GM21786 (cell line): ENCODE data around the gene NUAK2.

Source experiments
- ATAC-seq: cut with Tn5 transposase; IDR thresholded peaks from one replicate; pipeline ENCODE4 v1.9.1; 2021; ENCODE audit not compliant: unreplicated experiment

NUAK2 gene

DNA sequence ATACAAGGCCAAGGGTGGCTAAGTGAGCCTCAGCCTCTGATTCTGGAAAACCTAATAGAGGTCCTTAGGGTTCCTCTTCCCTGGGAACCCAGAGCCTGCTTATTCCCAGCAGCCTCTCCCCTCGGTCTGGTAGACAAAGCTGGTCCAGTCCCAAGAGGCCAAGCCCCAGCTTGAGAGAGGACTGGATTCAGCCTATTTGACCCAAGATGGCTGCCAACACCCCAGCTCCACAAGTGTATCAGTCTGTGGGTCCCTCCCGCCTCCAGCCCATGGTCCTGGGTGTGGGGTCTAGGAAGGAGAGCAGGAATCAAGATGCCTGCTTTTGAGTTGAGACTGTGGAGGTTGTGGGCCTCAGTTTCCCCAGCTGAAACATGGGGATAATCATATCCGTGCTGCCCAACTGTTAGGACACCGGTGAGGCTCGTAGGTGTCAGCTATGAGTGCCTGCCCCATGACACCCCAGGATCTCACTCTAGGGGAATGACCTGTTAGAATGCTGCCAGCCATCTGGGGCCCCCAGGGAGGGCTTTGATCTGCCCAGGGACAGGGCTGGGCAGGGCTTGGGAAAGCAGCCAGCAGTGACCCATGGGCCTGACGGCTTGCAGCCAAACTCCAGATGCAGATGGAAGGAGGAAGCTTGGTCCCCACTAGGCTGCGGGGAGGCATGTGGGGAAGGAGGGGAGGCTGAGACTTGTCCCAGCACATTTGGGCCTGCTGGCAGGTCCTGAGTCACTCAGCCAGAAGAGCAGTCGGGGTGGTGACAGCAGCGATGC lies 45.4 kb downstream of the NUAK2 start:
- no peak for ATAC-seq

DNA sequence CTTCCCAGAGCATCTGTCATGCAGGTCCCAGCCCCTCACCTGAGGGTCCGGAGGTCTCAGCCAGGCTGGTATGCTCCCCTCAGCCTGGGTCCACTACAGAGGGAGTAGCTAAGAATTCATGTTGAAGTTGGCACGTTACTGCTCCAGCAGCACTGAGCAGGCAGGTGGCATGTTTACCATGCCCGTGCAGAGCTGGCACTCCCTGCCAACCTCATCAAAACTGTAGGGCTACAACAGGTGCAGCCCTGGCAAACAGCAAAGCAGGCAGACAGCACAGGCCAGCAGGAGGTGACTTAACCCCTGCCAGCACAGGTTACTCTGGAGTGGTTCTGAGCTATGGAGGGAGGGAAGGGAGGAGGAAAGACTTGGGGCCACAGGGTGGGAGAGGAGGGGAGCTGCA lies 46.4 kb downstream of the NUAK2 start:
- no peak for ATAC-seq

DNA sequence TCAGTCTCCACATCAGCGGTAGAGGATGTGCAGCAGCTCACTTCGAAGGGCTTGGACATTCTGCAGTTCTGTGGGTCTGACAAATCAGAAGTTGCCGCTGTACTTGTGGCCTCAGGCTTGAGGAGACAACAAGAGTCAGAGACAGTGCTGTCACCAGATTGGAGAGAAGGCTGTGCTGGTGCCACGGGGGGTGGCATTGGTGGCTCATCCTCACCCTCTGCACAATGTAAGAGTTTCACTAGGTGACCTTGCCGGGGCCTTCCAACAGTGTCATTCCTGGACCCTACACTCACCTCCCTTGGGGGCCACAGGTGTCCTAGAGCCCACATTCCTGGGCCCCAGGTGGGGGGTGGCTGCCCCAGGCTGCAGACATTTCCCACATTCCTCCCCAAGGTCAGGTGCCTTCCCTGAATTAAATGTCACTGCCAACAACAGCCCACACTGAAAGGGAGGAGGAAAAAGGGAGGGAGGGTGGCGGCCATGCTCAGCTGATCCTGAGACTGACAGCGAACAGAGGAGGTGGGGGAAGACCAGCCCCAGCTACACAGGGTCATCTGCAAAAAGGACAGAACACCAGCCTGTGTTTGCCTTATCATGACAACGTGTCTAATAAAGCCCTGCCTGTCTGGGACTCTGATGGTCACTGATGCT lies 47.4 kb downstream of the NUAK2 start:
- no peak for ATAC-seq

DNA sequence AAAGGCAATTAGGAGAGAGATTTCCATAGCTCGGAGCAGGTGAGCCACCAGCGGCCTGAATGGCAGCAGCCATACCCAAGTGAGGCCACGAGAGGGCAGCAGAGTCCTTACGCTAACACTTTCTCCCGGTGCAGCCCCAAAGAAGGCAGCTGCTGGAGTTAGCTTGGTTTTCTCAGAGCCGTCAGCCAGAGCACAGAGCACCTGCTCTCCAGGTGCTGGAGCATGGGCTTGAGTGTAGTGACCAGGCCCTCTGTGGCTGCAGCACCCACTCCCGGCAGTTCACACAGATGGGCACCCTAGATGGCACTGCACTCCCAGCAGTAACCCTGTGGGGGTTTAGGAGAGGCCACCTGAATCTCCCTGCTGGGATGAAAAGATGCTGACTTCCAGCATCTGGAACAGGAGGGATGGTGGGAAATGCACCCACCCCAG lies 48.0 kb downstream of the NUAK2 start:
- peak; percentile 80 for ATAC-seq

DNA sequence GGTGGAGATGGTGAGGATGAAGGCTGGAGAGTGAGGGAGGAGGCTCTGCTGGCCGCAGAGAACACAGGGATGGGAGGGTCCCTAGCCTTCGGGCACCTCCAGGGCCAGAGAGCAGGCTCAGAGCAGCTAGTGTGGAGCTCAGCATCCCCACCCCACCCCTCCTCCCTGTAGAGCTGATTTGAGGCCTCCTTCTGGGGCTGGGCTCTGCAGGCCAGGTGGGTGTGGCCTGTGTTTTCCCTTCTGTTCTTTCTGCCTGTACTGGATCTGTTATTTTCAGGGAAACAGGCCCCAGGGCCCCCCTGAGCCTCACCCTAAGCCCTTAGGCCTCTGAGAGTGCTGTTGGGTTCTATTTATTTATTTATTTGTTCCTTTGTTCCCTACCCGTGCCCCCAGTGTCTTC lies 49.0 kb downstream of the NUAK2 start:
- ATAC-seq = no peak

DNA sequence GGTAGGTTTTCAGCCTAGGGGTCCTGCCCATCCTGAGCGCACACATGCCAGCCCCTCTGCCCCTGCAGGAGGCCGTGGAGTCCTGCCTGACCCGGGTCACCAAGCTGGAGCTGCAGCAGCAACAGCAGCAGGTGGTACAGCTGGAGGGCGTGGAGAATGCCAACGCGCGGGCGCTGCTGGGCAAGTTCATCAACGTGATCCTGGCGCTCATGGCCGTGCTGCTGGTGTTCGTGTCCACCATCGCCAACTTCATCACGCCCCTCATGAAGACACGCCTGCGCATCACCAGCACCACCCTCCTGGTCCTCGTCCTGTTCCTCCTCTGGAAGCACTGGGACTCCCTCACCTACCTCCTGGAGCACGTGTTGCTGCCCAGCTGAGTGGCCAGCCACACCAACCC lies 49.8 kb downstream of the NUAK2 start:
- ATAC-seq = no peak

DNA sequence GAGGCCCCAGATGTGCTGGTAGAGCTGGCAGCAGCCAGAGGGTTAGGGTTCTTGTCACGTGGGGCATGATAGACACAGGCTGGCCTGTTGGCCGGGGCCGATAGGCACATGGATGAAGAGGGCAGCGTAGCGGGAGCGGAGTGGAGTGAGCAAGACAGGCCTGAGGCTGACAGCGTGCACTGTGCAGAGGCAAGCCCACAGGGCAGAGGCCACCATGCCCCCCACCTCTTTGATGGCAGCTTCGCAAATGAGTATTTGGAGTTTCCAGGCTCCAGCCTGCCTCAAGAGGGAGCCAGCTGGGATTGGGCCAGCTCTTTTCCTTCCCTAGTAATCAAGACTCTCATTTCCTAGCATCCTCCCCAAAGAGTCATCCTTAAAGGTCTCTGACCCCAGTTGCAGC lies 50.3 kb downstream of the NUAK2 start:
- no peak for ATAC-seq

DNA sequence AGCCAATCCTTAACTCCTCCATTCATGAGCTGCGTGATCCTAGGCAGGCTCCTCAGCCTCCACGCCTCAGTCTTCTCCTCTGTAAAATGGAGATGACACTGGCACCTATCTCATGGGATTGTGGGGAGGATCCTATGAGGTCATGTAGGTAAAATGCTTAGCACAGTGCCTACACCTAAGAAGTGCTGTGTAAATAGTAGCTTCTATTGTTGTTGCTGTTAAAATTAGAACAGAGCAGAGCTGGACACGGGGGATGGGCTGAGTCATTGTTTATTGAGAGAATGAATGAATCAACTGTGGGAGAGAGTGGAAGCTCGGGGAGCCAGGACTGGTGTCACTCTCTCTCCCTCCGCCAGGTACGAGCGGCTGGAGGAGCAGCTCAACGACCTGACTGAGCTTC lies 50.8 kb downstream of the NUAK2 start:
- no peak for ATAC-seq

DNA sequence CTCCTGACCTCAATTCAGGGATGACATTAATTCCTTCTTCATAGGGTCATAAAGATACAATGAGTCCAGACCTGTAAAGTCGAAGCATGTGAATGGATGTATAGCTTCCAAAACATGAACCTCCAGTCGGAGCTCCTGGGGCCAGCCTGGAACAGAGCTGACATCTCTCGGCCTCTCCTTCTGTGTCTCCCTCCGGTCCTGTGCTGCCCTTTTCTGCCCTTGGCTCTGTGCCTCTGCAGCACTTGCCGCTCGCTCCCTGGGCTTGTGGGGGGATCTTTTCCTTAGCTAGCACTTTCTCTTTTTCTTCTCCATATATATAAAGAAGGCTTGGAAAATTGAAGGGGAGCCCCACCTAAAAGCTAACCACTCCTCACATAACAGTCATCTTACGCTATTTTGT lies 51.3 kb downstream of the NUAK2 start:
- no peak for ATAC-seq

DNA sequence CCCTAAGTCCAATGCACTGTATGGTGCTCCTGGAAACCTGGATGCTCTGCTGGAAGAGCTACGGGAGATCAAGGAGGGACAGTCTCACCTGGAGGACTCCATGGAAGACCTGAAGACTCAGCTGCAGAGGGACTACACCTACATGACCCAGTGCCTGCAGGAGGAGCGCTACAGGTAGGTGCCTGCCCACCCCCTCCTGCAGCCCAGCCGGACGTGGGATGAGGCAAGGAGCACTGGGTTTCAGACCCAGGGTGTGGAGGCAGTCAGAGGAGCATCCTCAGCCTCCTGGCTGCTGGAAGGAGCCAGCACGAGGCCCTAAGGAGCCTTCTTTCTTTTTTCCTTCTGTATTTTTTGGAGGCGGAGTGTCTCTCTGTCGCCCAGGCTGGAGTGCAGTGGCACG lies 51.8 kb downstream of the NUAK2 start:
- ATAC-seq = no peak

DNA sequence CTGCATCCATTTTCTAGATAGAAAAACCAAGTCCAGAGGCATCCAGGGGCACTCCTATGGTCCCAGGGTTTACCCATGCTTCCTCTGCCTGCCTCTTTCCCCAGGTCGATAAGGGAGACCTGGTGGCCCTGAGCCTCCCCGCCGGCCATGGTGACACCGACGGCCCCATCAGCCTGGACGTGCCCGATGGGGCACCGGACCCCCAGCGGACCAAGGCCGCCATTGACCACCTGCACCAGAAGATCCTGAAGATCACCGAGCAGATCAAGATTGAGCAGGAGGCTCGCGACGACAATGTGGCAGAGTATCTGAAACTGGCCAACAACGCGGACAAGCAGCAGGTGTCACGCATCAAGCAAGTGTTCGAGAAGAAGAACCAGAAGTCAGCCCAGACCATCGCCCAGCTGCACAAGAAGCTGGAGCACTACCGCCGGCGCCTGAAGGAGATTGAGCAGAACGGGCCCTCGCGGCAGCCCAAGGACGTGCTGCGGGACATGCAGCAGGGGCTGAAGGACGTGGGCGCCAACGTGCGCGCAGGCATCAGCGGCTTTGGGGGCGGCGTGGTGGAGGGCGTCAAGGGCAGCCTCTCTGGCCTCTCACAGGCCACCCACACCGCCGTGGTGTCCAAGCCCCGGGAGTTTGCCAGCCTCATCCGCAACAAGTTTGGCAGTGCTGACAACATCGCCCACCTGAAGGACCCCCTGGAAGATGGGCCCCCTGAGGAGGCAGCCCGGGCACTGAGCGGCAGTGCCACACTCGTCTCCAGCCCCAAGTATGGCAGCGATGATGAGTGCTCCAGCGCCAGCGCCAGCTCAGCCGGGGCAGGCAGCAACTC lies 52.5 kb downstream of the NUAK2 start:
- ATAC-seq = no peak

DNA sequence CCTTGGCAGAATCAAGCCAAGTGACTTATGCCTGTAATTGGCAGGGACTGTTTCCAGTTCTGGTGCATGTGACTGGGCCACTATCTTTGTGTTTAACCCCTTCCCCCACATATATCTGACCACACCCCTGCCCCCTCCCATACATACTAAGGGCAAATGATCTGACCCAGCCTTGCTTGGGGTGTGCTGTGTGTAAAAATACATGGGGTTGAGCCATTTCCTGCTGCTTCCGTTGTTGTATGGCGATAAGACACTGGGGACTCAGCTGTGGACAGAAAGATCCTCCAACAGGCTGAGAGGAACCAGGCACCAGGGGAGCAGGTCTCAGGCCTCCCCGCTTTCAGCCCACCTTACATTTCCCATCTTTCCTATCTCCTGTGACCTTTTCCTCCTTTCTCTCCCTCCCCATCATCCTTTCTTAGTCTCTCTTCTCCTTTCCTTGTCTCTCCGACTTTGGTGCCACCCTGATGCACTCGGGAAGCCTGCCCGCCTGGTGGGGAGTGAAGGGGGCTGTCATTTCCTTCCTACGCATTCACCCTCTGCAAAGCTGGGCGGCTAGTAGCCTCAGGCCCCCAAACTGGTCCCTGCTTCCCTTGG lies 54.1 kb downstream of the NUAK2 start:
- ATAC-seq = no peak

DNA sequence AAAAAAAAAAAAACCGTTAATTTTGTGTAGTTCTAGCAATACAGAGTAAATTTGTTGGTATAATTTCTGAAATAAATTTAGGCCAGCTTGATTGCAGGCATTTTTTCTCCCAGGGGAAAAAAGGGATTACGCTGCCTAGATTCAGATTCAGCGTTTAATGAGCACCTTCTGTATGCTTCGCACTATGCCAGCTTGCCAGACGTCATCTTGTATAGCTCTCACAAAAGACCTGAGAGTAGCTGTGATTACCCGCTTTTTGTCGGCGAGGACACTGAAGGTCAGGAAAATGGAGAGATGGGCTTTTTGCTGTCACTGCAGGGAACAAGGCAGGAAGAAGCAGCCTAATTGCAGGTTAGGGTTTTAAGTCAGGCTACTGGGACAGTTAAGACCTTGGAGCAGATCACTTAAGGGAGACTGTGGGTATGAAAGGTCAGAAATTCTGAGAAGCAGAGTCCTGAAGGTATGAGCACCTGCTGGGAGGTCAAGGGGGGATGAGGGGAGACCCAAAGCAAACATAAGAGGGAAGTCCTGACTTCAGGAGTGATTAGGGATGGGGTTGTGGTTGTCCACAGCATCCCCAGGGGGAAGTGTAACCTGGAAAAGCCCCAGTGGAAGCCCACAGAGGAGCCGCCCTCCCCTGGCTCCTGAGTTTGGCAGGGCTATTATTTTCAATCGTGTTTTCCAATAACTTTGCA lies 54.8 kb downstream of the NUAK2 start:
- ATAC-seq = no peak

DNA sequence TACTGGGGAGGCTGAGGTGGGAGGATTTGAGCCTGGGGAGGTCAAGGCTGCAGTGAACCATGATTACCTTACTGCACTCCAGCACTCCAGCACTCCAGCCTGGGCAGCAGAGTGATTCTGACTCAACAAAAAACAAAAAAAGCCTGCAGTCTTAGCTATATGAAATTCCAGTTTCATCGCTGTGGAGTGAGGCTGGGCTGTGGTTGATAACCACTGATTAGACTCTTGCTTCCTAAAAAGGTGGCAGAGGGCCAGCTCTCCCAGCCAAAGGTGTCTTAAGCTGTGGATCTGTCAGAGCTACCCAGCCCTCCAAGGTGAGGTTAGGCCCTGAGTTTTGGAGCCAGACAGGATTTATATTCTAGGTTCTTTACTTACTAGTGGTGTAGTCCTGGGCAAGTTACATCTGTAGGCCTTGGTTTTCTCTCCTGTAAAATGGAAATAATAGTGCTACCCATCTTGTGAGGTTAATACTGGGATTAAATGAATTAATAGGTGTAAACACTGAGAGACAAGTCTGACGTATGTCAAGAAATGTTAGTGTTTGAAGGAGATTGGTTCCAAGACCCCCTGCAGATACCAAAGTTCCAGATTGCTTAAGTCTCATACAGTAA lies 57.9 kb downstream of the NUAK2 start:
- ATAC-seq = no peak

DNA sequence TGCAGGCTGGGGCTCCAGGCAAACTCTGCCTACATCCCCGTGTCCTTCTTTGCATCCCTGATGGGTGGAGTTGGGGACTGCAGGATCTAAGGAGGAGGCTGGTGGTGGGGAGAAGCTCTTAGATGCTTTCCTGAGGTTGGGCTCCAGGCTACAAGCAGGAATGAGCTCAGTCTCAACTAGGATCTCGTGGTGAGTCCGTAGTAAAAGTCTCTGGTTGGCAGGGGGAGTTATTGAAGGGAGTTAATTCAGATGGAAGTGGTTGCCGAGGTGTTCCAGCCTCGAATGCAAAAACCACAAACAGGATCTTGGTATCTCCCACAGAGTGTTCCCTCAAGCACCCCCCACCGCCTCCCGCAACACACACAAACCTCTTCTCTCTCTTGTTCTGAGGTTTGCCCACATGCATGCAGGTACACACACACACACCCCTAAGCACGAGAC lies 58.8 kb downstream of the NUAK2 start:
- ATAC-seq = no peak

DNA sequence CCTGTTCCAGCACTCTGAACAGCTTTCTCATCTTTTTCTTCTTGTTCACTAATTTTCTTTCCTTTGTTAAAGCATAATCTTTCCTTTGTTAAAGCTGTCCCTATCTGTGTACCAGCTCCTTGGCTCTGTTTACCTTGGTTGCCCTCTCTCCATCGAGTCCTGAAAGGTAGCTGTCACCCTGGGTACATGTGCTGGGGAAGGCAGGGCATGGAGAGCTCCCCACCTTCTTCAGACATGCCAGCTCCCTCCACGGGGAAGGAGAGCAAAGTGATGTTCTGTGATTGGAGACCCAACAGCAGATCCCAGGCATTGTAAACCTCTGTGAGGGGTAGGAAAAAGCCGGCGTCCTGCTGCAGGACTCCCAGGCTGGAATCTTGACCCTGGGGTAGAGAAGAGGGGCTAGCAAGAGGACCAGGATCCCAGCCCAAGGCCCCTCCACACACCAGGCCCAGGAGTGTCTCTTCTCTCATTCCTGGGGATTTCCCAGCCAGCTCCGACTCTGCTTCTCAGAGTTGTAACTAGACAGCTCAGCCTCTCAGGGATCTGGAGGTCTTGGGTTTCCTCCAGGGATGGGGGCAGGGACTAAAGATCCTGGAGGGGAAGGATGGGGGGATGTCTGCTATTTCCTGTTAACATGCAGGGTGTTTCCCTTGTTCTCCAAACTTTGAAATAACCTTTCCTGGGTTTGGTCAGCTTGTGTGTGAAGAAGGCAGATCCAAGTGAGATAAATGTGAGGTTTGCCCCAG lies 59.4 kb downstream of the NUAK2 start:
- no peak for ATAC-seq

DNA sequence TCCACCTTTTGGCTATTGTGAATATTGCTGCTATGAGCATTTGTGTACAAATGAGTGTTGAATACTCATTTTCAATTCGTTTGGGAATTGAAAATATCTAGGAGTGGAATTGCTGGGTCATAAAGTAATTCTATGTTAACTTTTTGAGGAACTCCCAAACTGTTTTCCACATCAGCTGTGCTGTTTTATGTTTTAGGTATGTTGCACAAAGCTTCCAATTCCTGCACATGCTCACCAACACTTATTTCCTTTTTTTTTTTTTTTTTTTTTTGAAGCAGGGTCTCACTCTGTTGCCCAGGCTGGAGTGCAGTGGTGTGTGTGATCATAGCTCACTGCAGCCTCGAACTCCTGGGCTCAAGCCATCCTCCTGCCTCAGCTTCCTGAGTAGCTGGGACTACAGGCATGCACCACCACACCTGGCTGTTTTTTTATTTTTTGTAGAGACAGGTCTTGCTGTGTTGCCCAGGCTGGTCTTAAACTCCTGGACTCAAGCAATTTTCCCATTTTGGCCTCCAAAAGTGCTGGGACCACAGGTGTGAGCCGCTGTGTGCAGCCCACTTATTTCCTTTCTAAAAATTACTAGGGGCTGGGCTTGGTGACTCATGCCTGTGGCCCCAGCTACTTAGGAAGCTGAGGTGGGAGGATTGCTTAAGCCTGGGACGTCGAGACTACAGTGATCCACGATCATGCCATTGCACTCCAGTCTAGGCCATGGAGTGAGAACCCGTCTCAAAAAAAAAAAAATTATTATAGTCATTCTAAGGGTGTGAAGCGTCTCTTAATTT lies 60.4 kb downstream of the NUAK2 start:
- ATAC-seq = no peak

DNA sequence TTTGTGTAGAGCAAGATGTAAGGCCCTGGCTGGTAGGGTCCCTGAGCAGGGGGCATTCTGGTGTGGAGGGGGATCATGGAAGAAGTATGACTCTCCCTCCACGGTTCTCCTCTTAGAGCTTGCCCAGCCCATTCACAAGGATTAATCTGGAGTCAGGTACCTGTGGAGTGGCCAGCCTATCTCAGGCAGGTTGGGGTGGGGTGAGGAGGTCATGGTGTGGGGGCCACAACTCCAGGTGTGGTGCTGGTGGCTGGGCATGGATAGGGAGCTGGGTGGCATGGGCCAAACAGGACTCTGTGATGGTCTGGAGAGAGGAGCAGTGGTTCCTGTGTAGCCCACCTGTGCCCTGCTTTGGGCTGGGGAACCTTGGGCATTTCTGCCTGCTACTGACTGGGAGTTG lies 61.5 kb downstream of the NUAK2 start:
- ATAC-seq = no peak

DNA sequence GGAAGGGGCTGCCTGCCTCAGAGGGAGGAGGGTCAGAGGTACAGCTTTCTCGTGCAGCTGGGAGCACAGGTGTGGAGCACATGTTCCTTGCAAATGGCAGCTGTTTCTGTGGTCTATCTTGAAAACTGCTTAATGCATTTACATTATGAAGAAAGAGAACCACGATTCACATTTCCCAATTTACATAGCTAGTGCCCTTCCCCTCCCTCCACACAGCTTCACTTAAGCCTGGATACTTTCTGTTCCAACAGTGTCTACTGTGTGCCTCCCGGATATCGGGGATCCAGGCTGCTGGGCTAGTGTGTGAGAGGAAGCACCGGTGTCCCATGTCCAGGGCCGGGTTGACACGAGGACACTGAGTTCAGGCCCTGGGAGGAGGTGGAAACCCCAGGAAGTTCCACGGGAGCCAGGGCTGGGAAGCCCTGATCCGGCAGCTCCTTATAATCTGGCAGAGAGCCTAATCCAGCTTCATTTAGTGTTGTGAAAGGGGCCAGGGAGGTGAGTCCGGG lies 62.2 kb downstream of the NUAK2 start:
- no peak for ATAC-seq
